ENCODE results near the gene TBC1D1. TPM values are rescaled to one million over a fixed set of nuclear protein-coding genes. Genes with fewer than 3 reads are reported as not detected.

TBC1D1 gene
- total and polyA plus RNA-seq, 2 donors (not counting 1 experiment from before 2014, with no cell fraction given), result 39.7 to 90.0 TPM

- Histone ChIP-seq H3K79me2 (ENCODE audit: control insufficient read depth, insufficient read depth, low read length) (no peaks in the 10 kb centered on the region), H3K36me3 (ENCODE audit: control insufficient read depth, insufficient read depth, low read length) (no peaks in the 10 kb centered on the region), H3K27me3 (ENCODE audit: control insufficient read depth, insufficient read depth, low read length) (no peaks in the 10 kb centered on the region), H3K9me3 (ENCODE audit: control insufficient read depth, insufficient read depth, low read depth, low read length) (no peaks in the 10 kb centered on the region), H3K9ac (ENCODE audit: insufficient read depth, low read length) (no peak overlapping the region), H3K4me3 (replicated peaks in 1 of 4; ENCODE audit: control extremely low read depth in 1 of 4, insufficient read depth in 1 of 4, low read depth in 3 of 4, low read length in 4 of 4) (no peak overlapping the region), H3K4me1 (ENCODE audit: control insufficient read depth, extremely low read depth, insufficient read depth, low read length) (peaks cover 11% of the 10 kb centered on the region), H4K20me1 (ENCODE audit: control insufficient read depth, extremely low read depth, insufficient read depth, low read length) (no peaks in the 10 kb centered on the region), H2AFZ (ENCODE audit: low read length) (no peak overlapping the region), H3K27ac (ENCODE audit: insufficient read depth, low read length) (no peak overlapping the region), H3K4me2 (ENCODE audit: extremely low read depth, insufficient read depth, low read length) (no peak overlapping the region)
- TF ChIP-seq CTCF (conservative IDR thresholded peaks at IDR 0.05 in 1 of 2, IDR thresholded peaks at IDR 0.05 in 1 of 2; ENCODE audit: low read depth in 1 of 2, low read length in 2 of 2) (no peak), EZH2 (IDR thresholded peaks at IDR 0.05; ENCODE audit: low read length, missing control alignments) (no peak)
- DNase-seq (ENCODE audit: low read depth in 2 of 2), result no peak
These were observed 194.2 kb downstream of the TBC1D1 start for GRCh38 chr4:38084877-38085711.

- peaks cover 11% of the 10 kb centered on the region for H3K4me1 ChIP-seq (ENCODE audit: control insufficient read depth, extremely low read depth, insufficient read depth, low read length)
- DNase-seq (ENCODE audit: low read depth in 2 of 2), result no peak
- H3K9ac ChIP-seq (ENCODE audit: insufficient read depth, low read length), result no peak overlapping the region
- no peak overlapping the region for H3K4me3 ChIP-seq (replicated peaks in 1 of 4; ENCODE audit: control extremely low read depth in 1 of 4, insufficient read depth in 1 of 4, low read depth in 3 of 4, low read length in 4 of 4)
- no peak overlapping the region for H3K27ac ChIP-seq (ENCODE audit: insufficient read depth, low read length)
- no peak for TF ChIP-seq CTCF (conservative IDR thresholded peaks at IDR 0.05 in 1 of 2, IDR thresholded peaks at IDR 0.05 in 1 of 2; ENCODE audit: low read depth in 1 of 2, low read length in 2 of 2)
- TF ChIP-seq EZH2 (IDR thresholded peaks at IDR 0.05; ENCODE audit: low read length, missing control alignments), result no peak
- no peaks in the 10 kb centered on the region for H3K27me3 ChIP-seq (ENCODE audit: control insufficient read depth, insufficient read depth, low read length)
- H4K20me1 ChIP-seq (ENCODE audit: control insufficient read depth, extremely low read depth, insufficient read depth, low read length), result no peaks in the 10 kb centered on the region
- H3K4me2 ChIP-seq (ENCODE audit: extremely low read depth, insufficient read depth, low read length), result no peak overlapping the region
- H3K36me3 ChIP-seq (ENCODE audit: control insufficient read depth, insufficient read depth, low read length), result no peaks in the 10 kb centered on the region
- no peak overlapping the region for H2AFZ ChIP-seq (ENCODE audit: low read length)
- H3K9me3 ChIP-seq (ENCODE audit: control insufficient read depth, insufficient read depth, low read depth, low read length), result no peaks in the 10 kb centered on the region
- H3K79me2 ChIP-seq (ENCODE audit: control insufficient read depth, insufficient read depth, low read length), result no peaks in the 10 kb centered on the region
These were observed 194.9 kb downstream of the TBC1D1 start for GRCh38 chr4:38085751-38086150.

- TF ChIP-seq EZH2 (IDR thresholded peaks at IDR 0.05; ENCODE audit: low read length, missing control alignments) (no peak), CTCF (conservative IDR thresholded peaks at IDR 0.05 in 1 of 2, IDR thresholded peaks at IDR 0.05 in 1 of 2; ENCODE audit: low read depth in 1 of 2, low read length in 2 of 2) (no peak)
- Histone ChIP-seq H2AFZ (ENCODE audit: low read length) (no peak overlapping the region), H3K9me3 (ENCODE audit: control insufficient read depth, insufficient read depth, low read depth, low read length) (no peaks in the 10 kb centered on the region), H4K20me1 (ENCODE audit: control insufficient read depth, extremely low read depth, insufficient read depth, low read length) (no peaks in the 10 kb centered on the region), H3K27ac (ENCODE audit: insufficient read depth, low read length) (no peak overlapping the region), H3K36me3 (ENCODE audit: control insufficient read depth, insufficient read depth, low read length) (no peaks in the 10 kb centered on the region), H3K4me1 (ENCODE audit: control insufficient read depth, extremely low read depth, insufficient read depth, low read length) (peaks cover 11% of the 10 kb centered on the region), H3K9ac (ENCODE audit: insufficient read depth, low read length) (no peak overlapping the region), H3K27me3 (ENCODE audit: control insufficient read depth, insufficient read depth, low read length) (no peaks in the 10 kb centered on the region), H3K4me3 (replicated peaks in 1 of 4; ENCODE audit: control extremely low read depth in 1 of 4, insufficient read depth in 1 of 4, low read depth in 3 of 4, low read length in 4 of 4) (no peak overlapping the region), H3K4me2 (ENCODE audit: extremely low read depth, insufficient read depth, low read length) (no peak overlapping the region), H3K79me2 (ENCODE audit: control insufficient read depth, insufficient read depth, low read length) (no peaks in the 10 kb centered on the region)
- DNase-seq (ENCODE audit: low read depth in 2 of 2), result no peak
These were observed 195.4 kb downstream of the TBC1D1 start for GRCh38 chr4:38086151-38086848.
